IPS-18c (cell line): ENCODE measurements around the gene TANGO2.

Source experiments
- H3K4me3 ChIP-seq: 2 replicates; pipeline ENCODE4 v1.7.0; 2013; ENCODE audit warnings: low read depth, mild to moderate bottlenecking, low read length, moderate library complexity; ENCODE audit not compliant: insufficient read depth
- H3K9me3 ChIP-seq: one replicate; pipeline ENCODE4 v1.6.1; 2013; ENCODE audit warnings: mild to moderate bottlenecking, low read length, moderate library complexity; ENCODE audit not compliant: control insufficient read depth, insufficient read depth

The TANGO2 gene

DNA sequence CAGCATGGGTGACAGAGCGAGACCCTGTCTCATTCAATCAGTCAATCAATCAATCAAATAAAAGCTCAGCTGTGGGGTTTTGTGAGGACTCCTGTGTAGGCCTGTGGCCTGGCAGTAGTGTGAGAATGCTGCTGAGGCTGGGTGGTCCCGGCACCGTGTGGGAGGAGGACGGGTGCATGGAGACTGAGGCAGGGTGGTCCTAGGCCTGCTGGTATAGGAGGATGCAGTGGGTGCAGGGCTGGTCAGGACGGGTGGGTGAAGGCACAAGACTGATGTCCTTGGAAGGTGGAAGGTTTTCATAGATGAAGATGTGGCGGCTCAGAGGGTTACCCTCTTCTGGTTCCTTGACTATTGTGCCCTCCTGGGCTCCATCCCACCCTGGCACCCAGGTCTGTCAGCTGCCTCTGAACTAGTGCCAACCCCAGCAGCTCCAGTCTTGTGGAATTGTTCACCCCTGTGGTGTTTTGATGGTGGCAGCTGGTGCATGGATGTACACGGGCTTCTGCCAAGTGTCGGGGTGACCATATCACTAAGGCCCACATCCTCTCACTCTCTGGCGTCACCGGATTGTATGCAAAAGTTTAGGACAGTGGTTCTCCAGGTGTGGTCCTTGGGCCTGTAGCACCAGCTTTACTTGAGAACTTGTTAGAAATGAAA is 23.7 kb downstream of the TANGO2 start:
- Histone ChIP-seq H3K4me3 (no peak overlapping the region), H3K9me3 (no peaks in the 10 kb centered on the region)

DNA sequence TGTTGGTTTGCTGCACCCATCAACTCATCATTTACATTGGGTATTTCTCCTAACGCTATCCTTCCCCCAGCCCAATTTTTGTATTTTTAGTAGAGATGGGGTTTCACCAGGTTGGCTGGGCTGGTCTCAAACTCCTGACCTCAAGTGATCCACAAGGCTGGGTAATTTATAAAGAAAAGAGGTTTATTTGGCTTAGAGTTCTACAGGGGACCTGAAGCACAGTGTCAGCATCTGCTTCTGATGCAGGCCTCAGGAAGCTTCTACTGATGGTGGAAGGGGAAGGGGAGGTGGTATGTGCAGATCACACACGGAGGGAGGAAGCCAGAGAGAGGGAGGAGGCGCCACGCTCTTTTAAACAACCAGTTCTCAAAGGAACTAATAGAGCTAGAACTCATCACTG is 25.8 kb downstream of the TANGO2 start:
- H3K4me3 ChIP-seq, result no peak overlapping the region
- no peaks in the 10 kb centered on the region for H3K9me3 ChIP-seq

DNA sequence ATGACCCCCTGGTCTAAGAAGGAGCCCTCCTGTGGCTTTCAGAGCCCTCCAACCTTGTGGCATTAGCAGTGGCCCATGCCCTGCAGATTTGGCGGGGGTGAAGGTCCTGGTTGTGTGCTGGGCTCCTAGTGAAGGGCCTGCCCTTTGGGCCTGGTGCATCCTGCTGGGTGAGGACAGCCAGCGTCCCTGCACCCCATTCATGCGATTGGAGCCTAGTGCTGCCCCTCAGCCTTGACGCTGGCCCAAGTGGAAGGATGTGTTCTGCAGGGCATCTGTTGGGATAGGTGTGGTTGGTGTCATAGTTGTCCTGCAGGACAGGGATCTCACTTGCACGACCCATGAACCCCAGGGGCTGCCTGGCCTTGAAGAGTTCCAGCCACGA is 31.0 kb downstream of the TANGO2 start:
- no peaks in the 10 kb centered on the region for H3K9me3 ChIP-seq
- no peak overlapping the region for H3K4me3 ChIP-seq

DNA sequence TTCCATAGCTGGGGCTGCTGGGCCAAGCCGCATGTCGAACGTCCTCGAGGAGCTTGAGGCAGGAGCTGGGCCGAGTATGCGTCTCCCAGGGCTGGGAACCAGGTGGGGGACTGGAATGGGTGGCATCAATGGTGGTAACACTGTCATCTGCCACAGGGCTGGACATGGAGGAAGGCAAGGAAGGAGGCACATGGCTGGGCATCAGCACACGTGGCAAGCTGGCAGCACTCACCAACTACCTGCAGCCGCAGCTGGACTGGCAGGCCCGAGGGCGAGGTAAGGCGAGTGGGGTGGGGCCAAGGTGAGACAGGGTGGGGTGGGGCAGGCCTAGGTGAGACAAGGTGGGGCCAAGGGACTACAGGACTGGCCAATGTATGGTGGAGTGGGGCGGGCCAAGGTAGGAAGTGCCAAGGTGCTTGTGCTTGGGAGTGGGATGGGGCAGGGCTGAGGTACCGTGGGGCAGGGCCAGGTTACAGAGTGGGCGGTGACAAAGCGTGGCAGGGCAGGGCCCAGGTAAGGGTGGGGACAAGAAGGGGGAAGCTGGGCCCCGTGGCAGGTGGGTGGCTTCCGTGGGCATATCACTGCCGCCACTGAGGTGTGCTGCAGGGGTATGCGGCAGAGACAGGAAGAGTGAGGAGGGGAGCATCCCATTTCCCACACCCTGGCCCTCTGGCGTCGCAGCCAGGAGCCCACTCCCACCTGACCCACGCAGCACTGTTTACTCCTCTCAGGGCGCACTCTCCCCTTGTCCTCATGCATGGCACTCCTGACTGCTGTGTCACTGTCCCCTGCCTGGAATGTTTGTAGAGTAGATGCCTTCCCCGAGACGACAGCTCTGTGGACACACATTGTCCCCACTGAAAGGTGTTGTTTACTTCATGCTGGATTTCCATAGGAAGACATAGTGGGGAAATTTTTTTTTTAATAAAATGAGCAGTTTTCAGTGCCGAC is 31.7 kb downstream of the TANGO2 start:
- H3K4me3 ChIP-seq, result no peak overlapping the region
- H3K9me3 ChIP-seq, result no peaks in the 10 kb centered on the region

DNA sequence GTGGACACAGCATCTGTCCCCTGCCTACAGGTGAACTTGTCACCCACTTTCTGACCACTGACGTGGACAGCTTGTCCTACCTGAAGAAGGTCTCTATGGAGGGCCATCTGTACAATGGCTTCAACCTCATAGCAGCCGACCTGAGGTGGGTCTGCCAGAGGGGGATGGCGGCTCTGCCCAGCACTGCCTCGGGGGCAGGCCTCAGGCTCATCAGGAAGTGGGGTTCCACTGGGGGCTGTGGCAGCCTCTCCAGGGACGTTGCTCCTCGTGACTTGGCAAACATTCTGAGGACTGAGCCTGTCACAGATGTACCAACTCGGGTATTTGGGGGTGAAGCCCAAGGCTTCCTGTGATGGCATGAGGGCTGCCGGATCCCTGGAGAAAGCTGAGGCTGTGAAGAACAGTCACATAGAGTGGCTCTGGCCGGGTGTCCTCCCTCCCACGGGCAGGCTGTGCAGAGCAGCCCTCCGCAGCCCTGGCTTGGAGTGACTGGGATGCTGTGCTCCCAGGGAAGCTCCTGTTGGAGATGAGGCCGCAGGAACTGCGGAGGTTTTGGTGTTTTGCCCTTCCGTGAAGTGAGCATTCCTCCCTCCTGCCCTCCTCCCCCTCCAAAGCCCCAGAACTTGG is 32.6 kb downstream of the TANGO2 start:
- Histone ChIP-seq H3K9me3 (no peaks in the 10 kb centered on the region), H3K4me3 (no peak overlapping the region)

DNA sequence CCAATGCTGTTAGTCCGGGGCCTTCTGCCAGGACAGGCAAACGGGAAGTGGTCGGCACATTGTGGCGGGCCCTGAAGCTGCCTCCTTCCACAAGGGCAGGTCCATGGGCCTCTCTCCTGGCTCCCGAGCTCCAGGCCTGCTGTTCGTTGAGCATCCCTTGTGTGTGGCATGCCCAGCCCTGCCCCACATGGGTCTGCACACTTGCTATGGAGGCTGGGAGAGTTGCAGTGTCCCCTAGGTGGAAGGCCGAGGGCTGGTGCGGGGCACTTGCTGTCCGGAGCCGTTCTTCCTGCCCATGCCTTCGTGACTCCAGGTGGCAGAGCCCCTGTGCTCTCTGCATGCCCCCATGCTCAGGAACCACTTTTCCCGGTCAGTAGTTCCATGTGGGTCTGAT is 33.1 kb downstream of the TANGO2 start:
- H3K4me3 ChIP-seq, result no peak overlapping the region
- no peaks in the 10 kb centered on the region for H3K9me3 ChIP-seq

DNA sequence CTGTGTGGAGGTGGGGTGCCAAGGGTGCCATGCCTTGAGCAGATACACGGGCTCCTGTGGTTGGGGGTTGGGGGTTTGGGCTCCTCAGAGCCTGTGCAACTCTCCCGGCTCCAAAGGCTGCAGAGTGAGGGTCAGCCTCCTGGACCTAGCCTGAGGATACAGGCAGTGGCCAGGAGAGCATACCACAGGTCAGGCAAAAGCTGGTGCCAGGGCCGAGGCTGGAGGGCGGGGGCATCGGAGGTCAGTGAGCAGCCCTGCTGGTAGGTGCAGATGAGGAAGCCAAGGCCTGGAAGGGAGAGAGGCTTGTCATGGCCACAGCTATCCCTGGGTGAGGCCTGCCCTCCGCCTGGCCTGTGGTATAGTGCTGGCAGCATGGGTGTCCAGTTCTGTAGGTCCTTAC is 33.6 kb downstream of the TANGO2 start:
- Histone ChIP-seq H3K4me3 (no peak overlapping the region), H3K9me3 (no peaks in the 10 kb centered on the region)

DNA sequence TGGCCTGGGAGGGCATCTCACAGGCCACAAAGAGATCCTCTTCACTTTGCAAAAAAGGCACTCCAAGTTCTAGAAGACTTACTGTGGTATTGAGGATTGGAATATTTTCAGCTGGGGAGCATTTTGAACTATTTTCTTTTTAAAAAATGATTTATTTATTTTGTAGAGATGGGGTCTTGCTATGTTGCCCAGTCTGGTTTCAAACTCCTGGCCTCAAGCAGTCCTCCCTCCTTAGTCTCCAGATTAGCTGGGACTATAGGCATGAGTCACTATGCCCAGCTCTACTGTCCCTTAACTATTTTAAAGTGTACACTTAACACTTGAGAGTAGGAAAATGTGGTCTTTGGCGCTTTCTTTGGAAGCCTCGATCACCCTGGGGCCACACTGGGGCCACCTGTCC is 34.2 kb downstream of the TANGO2 start:
- H3K9me3 ChIP-seq, result no peaks in the 10 kb centered on the region
- H3K4me3 ChIP-seq, result no peak overlapping the region

DNA sequence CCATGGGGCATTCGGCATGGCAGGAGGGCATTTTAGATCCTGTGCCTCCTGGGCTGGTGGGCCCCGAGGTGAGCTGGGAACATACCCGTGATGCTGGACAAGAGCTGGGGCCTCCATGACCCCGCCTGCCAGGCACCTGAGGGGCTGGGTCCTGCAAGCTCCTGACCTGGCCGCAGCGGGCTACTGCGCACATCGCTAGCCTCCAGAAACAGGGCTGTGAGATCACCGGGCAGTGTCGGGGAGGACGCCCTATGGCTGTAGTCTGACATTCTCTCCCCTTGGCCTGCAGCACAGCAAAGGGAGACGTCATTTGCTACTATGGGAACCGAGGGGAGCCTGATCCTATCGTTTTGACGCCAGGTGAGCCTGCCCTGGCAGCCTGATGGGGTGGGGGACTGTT is 34.7 kb downstream of the TANGO2 start:
- no peak overlapping the region for H3K4me3 ChIP-seq
- no peaks in the 10 kb centered on the region for H3K9me3 ChIP-seq

DNA sequence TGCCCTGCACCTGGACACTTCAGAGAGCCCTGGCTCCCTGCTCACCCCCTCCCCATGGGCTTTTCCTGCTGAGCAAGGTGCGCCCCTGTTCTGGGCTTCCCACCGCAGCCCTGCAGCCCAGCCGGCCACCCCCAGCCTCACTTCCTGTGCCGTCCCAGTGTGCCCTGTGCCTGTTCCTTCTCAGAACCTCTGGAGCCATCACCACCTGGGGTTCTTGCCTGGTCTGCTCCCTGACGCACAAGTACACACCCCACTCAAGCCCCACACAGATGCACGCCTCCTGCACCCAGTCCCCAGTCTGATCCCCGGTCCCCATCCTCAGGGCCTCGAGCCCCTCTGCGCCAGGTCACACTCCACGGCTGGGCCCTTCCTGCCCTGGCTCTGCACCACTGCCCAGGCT is 35.3 kb downstream of the TANGO2 start:
- no peaks in the 10 kb centered on the region for H3K9me3 ChIP-seq
- H3K4me3 ChIP-seq, result no peak overlapping the region

DNA sequence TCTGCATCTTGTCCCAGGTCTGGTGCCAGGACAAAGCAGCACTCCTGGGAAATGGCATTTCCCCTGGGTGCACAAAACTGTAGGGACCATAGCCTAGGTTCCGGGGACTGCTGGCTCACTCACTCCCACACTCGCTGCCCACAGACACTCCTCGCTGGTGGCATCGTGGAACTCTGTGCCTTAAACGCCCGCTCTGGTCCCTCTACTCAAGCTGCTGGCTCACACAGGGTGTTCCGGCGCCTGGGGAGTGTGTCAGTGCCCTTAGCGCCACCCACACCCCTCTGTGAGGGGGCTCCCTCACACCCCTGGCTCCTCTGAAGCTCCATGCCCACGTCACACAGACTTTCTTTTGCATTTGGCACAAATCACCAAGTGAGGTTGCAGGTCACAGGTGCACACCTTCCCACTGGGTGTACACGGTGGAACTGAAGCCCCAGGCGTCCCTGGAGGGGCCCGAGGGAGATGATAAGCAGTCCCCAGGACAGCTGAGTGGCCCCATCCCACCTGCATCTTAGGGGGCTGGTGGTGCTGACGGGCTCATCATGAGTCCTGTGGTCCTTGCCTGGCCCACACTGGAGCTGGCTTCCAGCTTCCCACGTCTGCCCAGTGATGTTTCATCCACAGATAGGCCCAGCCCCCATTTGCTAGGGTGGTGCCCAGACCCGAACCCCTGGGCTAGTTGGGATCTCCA is 35.9 kb downstream of the TANGO2 start:
- Histone ChIP-seq H3K9me3 (no peaks in the 10 kb centered on the region), H3K4me3 (no peak overlapping the region)

DNA sequence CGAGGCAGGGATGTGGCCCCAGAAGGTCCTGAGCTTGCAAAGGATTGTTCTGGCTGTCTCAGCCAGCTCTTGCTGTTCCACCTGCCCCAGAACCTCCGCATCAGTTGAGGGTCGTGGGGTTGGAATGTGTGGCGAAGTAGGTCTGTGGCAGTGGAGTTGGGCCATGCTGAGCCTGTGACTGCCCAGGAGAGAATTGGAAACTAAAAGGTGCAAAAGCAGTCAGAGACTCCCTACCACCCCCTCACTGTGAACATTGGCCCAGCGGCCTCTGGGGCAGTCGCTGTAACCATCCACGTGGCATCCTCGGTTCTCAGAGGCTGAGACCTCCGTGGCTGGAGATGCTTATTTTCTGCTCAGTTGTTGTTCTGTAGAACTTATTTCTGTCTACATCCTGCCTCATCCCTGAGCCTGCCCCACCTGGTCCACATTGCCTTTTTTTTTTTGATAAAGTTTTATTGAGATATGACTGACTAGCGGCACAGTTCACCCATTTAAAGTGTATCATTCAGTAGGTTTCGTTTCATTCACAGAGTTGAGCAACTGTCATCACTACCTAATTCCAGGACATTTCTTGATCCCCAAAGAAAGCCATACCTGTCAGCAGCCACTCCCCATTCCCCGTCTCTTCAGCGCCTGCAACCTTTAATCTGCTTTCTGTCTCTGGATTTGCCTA is 36.8 kb downstream of the TANGO2 start:
- Histone ChIP-seq H3K4me3 (no peak overlapping the region), H3K9me3 (no peaks in the 10 kb centered on the region)

DNA sequence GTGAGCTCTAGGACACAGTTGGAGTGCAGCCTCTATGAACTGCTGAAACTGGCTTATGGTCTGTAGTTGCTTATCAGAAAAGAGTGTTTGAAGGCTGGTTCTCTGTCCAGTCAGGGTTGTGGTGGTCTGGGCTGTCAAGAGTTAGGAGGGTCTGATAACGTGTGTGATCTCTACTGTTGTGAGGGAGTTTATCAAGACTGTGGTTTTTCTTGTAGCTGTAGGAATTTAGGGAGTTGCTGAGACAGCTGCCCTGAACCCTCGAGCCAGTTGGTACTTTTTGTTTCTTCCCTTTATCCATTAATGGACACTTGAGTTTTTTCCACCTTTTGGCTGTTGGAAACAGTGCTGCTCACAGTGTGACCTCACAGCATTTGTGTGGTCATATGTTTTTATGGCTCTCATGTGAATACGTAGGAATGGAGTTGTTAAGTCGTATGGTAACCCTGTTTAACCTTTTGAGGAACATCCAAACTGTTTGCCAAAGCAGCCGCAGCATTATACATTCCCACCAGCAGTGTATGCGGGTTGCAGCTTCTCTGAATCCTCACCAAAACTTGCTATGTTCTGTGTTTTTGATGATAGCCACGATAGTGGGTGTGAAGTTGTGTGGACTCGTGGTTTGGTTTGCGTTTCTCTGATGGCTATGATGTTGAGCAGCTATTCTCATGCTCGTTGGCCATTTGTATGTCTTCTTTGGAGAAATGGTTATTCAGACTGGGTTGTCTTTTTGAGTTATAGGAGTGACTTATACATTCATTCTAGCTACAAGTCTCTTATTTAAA is 38.3 kb downstream of the TANGO2 start:
- H3K4me3 ChIP-seq, result no peak overlapping the region
- H3K9me3 ChIP-seq, result no peaks in the 10 kb centered on the region

DNA sequence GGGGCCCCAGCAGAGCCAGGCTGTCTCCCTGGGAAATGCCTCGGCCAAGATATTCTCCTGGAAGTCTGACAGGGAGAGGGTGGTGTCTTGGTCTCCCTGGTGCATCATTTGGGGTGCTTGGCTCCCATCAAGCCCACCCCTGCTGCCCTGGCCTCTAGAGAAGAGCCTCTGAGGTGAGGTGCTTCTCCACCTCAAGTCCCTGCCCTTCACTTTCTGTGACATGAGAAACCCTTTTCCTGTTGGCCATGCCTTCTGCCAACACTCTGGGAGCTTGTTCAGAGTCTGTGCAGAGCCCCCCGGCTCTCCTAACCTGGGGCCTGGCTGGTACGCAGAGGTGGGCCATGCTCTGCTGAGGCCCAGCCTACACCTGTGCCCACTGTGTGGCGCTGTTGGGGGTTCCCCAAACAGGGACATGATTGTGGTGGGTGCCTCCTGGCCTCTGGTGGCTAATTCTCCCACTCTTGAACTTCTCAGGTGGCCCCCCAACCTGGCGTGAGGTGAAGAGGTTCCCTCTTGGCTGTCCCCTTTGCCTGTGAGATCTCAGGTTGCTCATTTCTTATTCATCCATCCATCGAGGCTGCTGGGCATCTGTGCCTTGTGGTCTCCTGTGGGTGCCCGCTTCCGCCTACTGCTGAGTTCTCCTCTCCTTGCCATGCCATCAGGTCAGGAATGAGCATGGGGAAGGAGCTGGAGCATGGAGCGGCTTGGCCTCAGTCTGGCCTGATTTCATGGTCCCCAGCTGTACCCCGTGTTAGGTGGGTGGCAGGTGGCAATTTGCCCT is 40.0 kb downstream of the TANGO2 start:
- no peaks in the 10 kb centered on the region for H3K9me3 ChIP-seq

DNA sequence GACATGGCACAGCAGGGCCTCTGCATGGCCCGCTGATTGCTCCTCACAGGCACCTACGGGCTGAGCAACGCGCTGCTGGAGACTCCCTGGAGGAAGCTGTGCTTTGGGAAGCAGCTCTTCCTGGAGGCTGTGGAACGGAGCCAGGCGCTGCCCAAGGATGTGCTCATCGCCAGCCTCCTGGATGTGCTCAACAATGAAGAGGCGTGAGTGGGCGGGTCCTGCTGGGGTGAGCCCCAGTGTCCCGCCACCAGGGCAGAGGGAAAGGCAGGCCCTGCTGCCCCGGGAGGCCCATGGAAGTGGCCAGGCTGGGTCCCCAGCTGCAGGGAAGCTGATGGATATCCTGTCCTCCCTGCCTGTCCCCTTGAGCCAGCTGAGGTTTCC is 40.6 kb downstream of the TANGO2 start:
- Histone ChIP-seq H3K9me3 (no peaks in the 10 kb centered on the region), H3K4me3 (no peak overlapping the region)

More for the DNA sequence above, 40.0 kb downstream of the TANGO2 start:
- no peak overlapping the region for H3K4me3 ChIP-seq
